SU-DHL-6 (cell line): ENCODE results near the gene CLCN6.

Experiments
- CTCF ChIP-seq: fragments of 200-600 bp; sonication (generic); IDR thresholded peaks from one replicate; pipeline ENCODE4 v1.5.1; 2017; ENCODE audit warnings: antibody characterized with exemption, mild to moderate bottlenecking, low read length, moderate library complexity; ENCODE audit not compliant: insufficient read depth, poor library complexity, severe bottlenecking
- EZH2phosphoT487 ChIP-seq: fragments of 200-600 bp; sonication (generic), shearing (Covaris generic); conservative IDR thresholded peaks from 2 replicates; pipeline ENCODE4 v1.6.1; 2018; ENCODE audit warnings: mild to moderate bottlenecking, antibody characterized with exemption, low read length, moderate library complexity, mixed read lengths

DNA sequence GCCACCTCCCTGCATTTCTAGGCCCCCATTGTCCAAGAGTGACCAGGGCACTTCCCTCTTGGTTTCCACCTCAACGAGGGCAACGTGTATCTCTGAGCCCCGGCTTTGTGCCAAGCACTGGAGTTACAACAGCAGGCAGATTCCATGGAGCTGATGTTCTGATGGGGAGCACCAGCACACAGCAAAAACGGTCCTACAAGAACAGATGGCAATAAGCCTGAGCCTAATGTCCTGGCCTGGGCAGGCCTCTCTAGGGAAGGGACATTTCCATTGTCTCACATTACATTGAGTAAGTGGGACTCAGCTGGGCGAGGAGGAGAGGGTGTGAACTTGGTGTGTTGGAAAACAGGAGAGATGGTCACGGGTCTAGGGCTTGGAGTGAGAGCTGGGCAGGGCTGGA is 79.9 kb downstream of the CLCN6 start:
- TF ChIP-seq CTCF (no peak), EZH2phosphoT487 (no peak)
